ENCODE data around the gene UBTD1.

DNA sequence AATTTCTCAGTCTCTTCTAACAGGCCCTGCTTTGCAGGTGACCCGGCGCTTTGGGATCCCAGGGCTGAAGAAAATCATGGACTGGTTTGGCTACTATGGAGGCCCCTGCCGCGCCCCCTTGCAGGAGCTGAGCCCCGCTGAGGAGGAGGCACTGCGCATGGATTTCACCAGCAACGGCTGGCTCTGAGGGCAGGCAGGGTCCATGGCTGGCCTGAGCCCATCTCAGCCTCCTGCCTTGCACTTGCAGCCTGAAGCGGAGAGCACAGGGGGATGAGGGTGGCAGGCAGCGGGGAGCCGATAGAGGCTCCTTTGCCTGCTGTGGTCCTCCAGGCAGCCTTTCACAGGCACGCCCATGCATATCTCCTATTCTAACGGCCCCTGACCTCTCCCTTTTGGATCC, 112.7 kb downstream of the UBTD1 start:
- TF ChIP-seq, protein P1, sequence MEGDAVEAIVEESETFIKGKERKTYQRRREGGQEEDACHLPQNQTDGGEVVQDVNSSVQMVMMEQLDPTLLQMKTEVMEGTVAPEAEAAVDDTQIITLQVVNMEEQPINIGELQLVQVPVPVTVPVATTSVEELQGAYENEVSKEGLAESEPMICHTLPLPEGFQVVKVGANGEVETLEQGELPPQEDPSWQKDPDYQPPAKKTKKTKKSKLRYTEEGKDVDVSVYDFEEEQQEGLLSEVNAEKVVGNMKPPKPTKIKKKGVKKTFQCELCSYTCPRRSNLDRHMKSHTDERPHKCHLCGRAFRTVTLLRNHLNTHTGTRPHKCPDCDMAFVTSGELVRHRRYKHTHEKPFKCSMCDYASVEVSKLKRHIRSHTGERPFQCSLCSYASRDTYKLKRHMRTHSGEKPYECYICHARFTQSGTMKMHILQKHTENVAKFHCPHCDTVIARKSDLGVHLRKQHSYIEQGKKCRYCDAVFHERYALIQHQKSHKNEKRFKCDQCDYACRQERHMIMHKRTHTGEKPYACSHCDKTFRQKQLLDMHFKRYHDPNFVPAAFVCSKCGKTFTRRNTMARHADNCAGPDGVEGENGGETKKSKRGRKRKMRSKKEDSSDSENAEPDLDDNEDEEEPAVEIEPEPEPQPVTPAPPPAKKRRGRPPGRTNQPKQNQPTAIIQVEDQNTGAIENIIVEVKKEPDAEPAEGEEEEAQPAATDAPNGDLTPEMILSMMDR (IDR thresholded peaks at IDR 0.05): no peak
- no peak for TF ChIP-seq ZFX (IDR thresholded peaks at IDR 0.05; ENCODE audit: borderline replicate concordance)

All from 22Rv1 (cell line).